Kidney (tissue), 14 donors: ENCODE measurements around the gene NLGN1. TPM values are rescaled to one million over a fixed set of nuclear protein-coding genes. Genes with fewer than 3 reads are reported as not detected.
A peak's percentile ranks its signal among the peaks of the same experiment; 100 is the strongest.

Experiments
- DNase-seq, 5 donors: peaks; one replicate each; pipeline ENCODE4 v3.0.0-alpha.2; 2013 to 2020
- FAIRE-seq: peaks from 2 replicates; lab custom pipeline; 2012; peaks lifted over from hg19 to GRCh38; lab: Jason Lieb, UNC
- H3K27ac ChIP-seq, 2 donors: one replicate each; pipeline ENCODE4 v1.7.0; 2013; ENCODE audit warnings: low read depth in 2 of 2, low read length in 2 of 2, inconsistent platforms in 1 of 2
- H3K27me3 ChIP-seq: one replicate; pipeline ENCODE4 v1.7.1; 2013; ENCODE audit warnings: low read length, inconsistent platforms; ENCODE audit not compliant: control insufficient read depth, insufficient read depth
- H3K36me3 ChIP-seq, 3 donors: one replicate each; pipeline versions ENCODE4 v1.7.0 to v1.7.1; 2013; ENCODE audit warnings: low read length in 3 of 3, control low read depth in 1 of 3, inconsistent platforms in 1 of 3; ENCODE audit not compliant: insufficient read depth in 3 of 3, control insufficient read depth in 2 of 3
- H3K4me1 ChIP-seq, 3 donors: one replicate each; pipeline versions ENCODE4 v1.7.0 to v1.7.1; 2013; ENCODE audit warnings: low read length in 3 of 3, inconsistent platforms in 1 of 3, low read depth in 1 of 3; ENCODE audit not compliant: control insufficient read depth in 2 of 3, insufficient read depth in 2 of 3
- H3K4me3 ChIP-seq, 3 donors: one replicate each; pipeline versions ENCODE4 v1.7.0 to v1.8.1; 2013; ENCODE audit warnings: low read length in 3 of 3, control low read depth in 1 of 3, inconsistent platforms in 1 of 3
- H3K9ac ChIP-seq, 3 donors: one replicate each; pipeline versions ENCODE4 v1.7.0 to v1.7.1; 2013; ENCODE audit warnings: low read length in 3 of 3, control low read depth in 1 of 3, inconsistent platforms in 1 of 3
- H3K9me3 ChIP-seq, 3 donors: one replicate each; pipeline versions ENCODE4 v1.7.0 to v1.7.1; 2013; ENCODE audit warnings: low read length in 3 of 3, control low read depth in 1 of 3, inconsistent platforms in 1 of 3; ENCODE audit not compliant: control insufficient read depth in 2 of 3, insufficient read depth in 1 of 3
- CTCF ChIP-seq: IDR thresholded peaks from 3 replicates; pipeline ENCODE4 v1.5.1; 2012; ENCODE audit warnings: mild to moderate bottlenecking, moderate library complexity, borderline replicate concordance; ENCODE audit not compliant: insufficient read depth; ENCODE audit errors: extremely low read depth
- intact Hi-C: fragments of 100-400 bp; cut with DNase I; formaldehyde crosslinking; loops from one replicate; pipeline ENCODE4 v1.11.1; 2022
- polyA plus RNA-seq: library from polyadenylated mRNA; stranded (reverse); fragments of 350-450 nt; fragmentation: Illumina TruSeq; extraction: RNeasy Lipid Tissue Mini Kit (QIAGEN cat#74804); gene quantifications from one replicate; pipeline ENCODE4 v1.2.3, GENCODE V29; 2014; ENCODE audit warnings: low read depth, low replicate concordance; ENCODE audit not compliant: insufficient read depth
- total RNA-seq: library from RNA; stranded (reverse); fragmentation: NEBNext Ultra II Directional; extraction: Animal tissue kit (Norgen Biotek cat#: 25700); gene quantifications from one replicate; pipeline ENCODE4 v1.2.1, GENCODE V29; 2021
- donor health status: control.
- donor health status: control.
- donor health status: control.
- donor health status: control.
- donor health status: control.
- donor health status: DM: yes; HTN: yes; CAD: no.
- donor health status: Normal renal cell carcinoma (clear cell type).

The NLGN1 gene
- total and polyA plus RNA-seq, 2 donors from 2014 or later, result 0.49 to 19.4 TPM

DNA sequence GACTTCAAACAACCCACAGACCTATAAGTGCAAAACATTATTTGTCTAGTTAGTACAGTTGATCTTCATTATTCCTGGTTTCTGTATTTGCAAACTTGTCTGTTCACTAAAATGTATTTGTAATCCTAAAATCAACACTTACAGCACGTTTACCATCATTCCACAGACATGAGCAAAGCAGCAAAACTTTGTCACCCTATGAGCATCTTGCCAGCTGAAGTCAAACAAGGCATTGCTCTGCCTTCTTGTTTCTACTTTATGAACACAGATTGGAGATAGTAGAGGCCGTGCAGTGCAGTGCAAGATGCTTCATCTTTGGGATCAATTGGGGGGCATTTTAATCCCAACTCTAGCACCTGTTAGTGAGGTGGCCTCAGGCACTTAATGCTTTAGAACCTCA, 202.1 kb downstream of the NLGN1 start:
- FAIRE-seq (no peak), DNase-seq (no peak)
- Histone ChIP-seq H3K4me1 (no peaks in the 10 kb centered on the region), H3K9ac (no peak overlapping the region), H3K27ac (no peak overlapping the region), H3K4me3 (no peak overlapping the region), H3K9me3 (no peaks in the 10 kb centered on the region), H3K36me3 (no peaks in the 10 kb centered on the region), H3K27me3 (no peaks in the 10 kb centered on the region)
- TF ChIP-seq CTCF, result no peak
- intact Hi-C loops, result no loop called here

GRCh38 chr3:173614522-173614921, 217.0 kb downstream of the NLGN1 start:
- TF ChIP-seq CTCF, result no peak
- Histone ChIP-seq H3K9ac (no peak overlapping the region), H3K9me3 (no peaks in the 10 kb centered on the region), H3K27me3 (no peaks in the 10 kb centered on the region), H3K27ac (no peak overlapping the region), H3K4me3 (no peak overlapping the region), H3K4me1 (no peaks in the 10 kb centered on the region), H3K36me3 (no peaks in the 10 kb centered on the region)
- intact Hi-C loops, result no loop called here
- FAIRE-seq (no peak), DNase-seq (no peak)

GRCh38 chr3:173615661-173616060, 218.1 kb downstream of the NLGN1 start:
- TF ChIP-seq CTCF, result no peak
- Histone ChIP-seq H3K9ac (no peak overlapping the region), H3K9me3 (no peaks in the 10 kb centered on the region), H3K4me1 (no peaks in the 10 kb centered on the region), H3K36me3 (no peaks in the 10 kb centered on the region), H3K27ac (no peak overlapping the region), H3K4me3 (no peak overlapping the region), H3K27me3 (no peaks in the 10 kb centered on the region)
- intact Hi-C loops, result no loop called here
- no peak for DNase-seq
- FAIRE-seq, result no peak

- Histone ChIP-seq H3K36me3 (no peaks in the 10 kb centered on the region), H3K9me3 (no peaks in the 10 kb centered on the region), H3K27ac (no peak overlapping the region), H3K4me3 (no peak overlapping the region), H3K27me3 (no peaks in the 10 kb centered on the region), H3K9ac (no peak overlapping the region), H3K4me1 (no peaks in the 10 kb centered on the region)
- intact Hi-C loops, result no loop called here
- DNase-seq (peak in 1 of 5 donors; percentile 46), FAIRE-seq (no peak)
- TF ChIP-seq CTCF, result no peak
Measured at GRCh38 chr3:173617490-173617889, 219.9 kb downstream of the NLGN1 start.
